Spinal cord (tissue), 10 donors: Measurements from ENCODE around the gene CLDN34. TPM values are rescaled to one million over a fixed set of nuclear protein-coding genes. Genes with fewer than 3 reads are reported as not detected.

ENCODE experiments used
- DNase-seq, 6 donors: peaks; one replicate each; pipeline versions ENCODE4 v3.0.0 to v3.0.0-alpha.2; 2013 to 2015; ENCODE audit warnings: low spot score in 6 of 6, low read depth in 4 of 6
- H3K27ac ChIP-seq: one replicate; pipeline ENCODE4 v1.5.1; 2013; ENCODE audit warnings: low read depth, low read length, control low read depth
- H3K27me3 ChIP-seq: one replicate; pipeline ENCODE4 v1.6.1; 2013; ENCODE audit warnings: low read length; ENCODE audit not compliant: control insufficient read depth, insufficient read depth
- H3K36me3 ChIP-seq: one replicate; pipeline ENCODE4 v1.6.1; 2013; ENCODE audit warnings: low read length; ENCODE audit not compliant: control insufficient read depth, insufficient read depth
- H3K4me1 ChIP-seq: one replicate; pipeline ENCODE4 v1.6.1; 2013; ENCODE audit warnings: low read length; ENCODE audit not compliant: control insufficient read depth, insufficient read depth
- H3K4me3 ChIP-seq: one replicate; pipeline ENCODE4 v1.5.1; 2013; ENCODE audit warnings: low read depth, low read length, control low read depth
- H3K9me3 ChIP-seq: one replicate; pipeline ENCODE4 v1.6.1; 2013; ENCODE audit warnings: low read length; ENCODE audit not compliant: control insufficient read depth, insufficient read depth
- WGBS: methylation state at CpG from one replicate; pipeline ENCODE4 v1.1.5; 2013; ENCODE audit warnings: missing lambda C conversion rate; ENCODE audit not compliant: insufficient coverage; 5-methylcytosine and 5-hydroxymethylcytosine counted together
- polyA plus RNA-seq, 2 donors: library from polyadenylated mRNA; unstranded; fragments of 120-200 nt; gene quantifications; one replicate each; pipeline ENCODE4 v1.2.1, GENCODE V29; 2013; ENCODE audit not compliant: insufficient read length in 2 of 2
- total RNA-seq, 2 donors: library from RNA; depleted of rRNA in 1 of 2; stranded (reverse); fragments of 120-200 nt in 1 of 2; fragments of >200 nt in 1 of 2; gene quantifications; one replicate each; pipeline versions ENCODE4 v1.2.3 to v1.2.4, GENCODE V29; 2013 to 2014
- donor health status: healthy.

The CLDN34 gene
- total and polyA plus RNA-seq, 4 donors: 0.30 to 0.53 (median 0.33) TPM; not detected in 1

- Histone ChIP-seq H3K4me1 (no peaks in the 10 kb centered on the region), H3K9me3 (no peaks in the 10 kb centered on the region), H3K27me3 (no peaks in the 10 kb centered on the region), H3K36me3 (peaks cover 5% of the 10 kb centered on the region), H3K4me3 (no peak overlapping the region), H3K27ac (no peak overlapping the region)
- 10% methylated on average over 13 of the region's 18 CpGs for WGBS
- DNase-seq: peak in 2 of 6 donors; percentile 85 to 86
Observed at GRCh38 chrX:9995855-9996339, 28.7 kb downstream of the CLDN34 start.

GRCh38 chrX:9997041-9997440, 29.9 kb downstream of the CLDN34 start:
- no peaks in the 10 kb centered on the region for H3K27me3 ChIP-seq
- no peak for DNase-seq
- no peaks in the 10 kb centered on the region for H3K9me3 ChIP-seq
- WGBS: 89% methylated on average over 9 of the region's 9 CpGs
- peaks cover 5% of the 10 kb centered on the region for H3K36me3 ChIP-seq
- no peaks in the 10 kb centered on the region for H3K4me1 ChIP-seq
- no peak overlapping the region for H3K4me3 ChIP-seq
- H3K27ac ChIP-seq: no peak overlapping the region

GRCh38 chrX:9997524-9997923, 30.4 kb downstream of the CLDN34 start:
- Histone ChIP-seq H3K27me3 (no peaks in the 10 kb centered on the region), H3K36me3 (peaks cover 5% of the 10 kb centered on the region), H3K4me3 (no peak overlapping the region), H3K9me3 (no peaks in the 10 kb centered on the region), H3K27ac (no peak overlapping the region), H3K4me1 (no peaks in the 10 kb centered on the region)
- WGBS: 85% methylated on average over 6 of the region's 8 CpGs
- no peak for DNase-seq

- WGBS: no CpG with 5 or more reads among the region's 3 CpGs
- no peak overlapping the region for H3K4me3 ChIP-seq
- no peaks in the 10 kb centered on the region for H3K9me3 ChIP-seq
- H3K27ac ChIP-seq: no peak overlapping the region
- H3K36me3 ChIP-seq: no peaks in the 10 kb centered on the region
- H3K4me1 ChIP-seq: no peaks in the 10 kb centered on the region
- no peak for DNase-seq
- no peaks in the 10 kb centered on the region for H3K27me3 ChIP-seq
Observed at GRCh38 chrX:10001496-10001895, 34.3 kb downstream of the CLDN34 start.

- H3K27me3 ChIP-seq: no peaks in the 10 kb centered on the region
- 89% methylated on average over 4 of the region's 8 CpGs for WGBS
Observed at GRCh38 chrX:10004832-10005475, 37.8 kb downstream of the CLDN34 start.

GRCh38 chrX:10006086-10006485, 38.9 kb downstream of the CLDN34 start:
- DNase-seq: no peak
- Histone ChIP-seq H3K36me3 (no peaks in the 10 kb centered on the region), H3K4me3 (no peak overlapping the region), H3K9me3 (no peaks in the 10 kb centered on the region), H3K27me3 (no peaks in the 10 kb centered on the region), H3K27ac (no peak overlapping the region), H3K4me1 (no peaks in the 10 kb centered on the region)
- WGBS: 88% methylated on average over 7 of the region's 8 CpGs

More at GRCh38 chrX:10004832-10005475, 37.8 kb downstream of the CLDN34 start:
- Histone ChIP-seq H3K36me3 (no peaks in the 10 kb centered on the region), H3K4me1 (no peaks in the 10 kb centered on the region), H3K4me3 (no peak overlapping the region), H3K27ac (no peak overlapping the region), H3K9me3 (no peaks in the 10 kb centered on the region)
- DNase-seq: no peak

- Histone ChIP-seq H3K27ac (no peak overlapping the region), H3K27me3 (peaks cover 2% of the 10 kb centered on the region)
- 76% methylated on average over 4 of the region's 4 CpGs for WGBS
Observed at GRCh38 chrX:10006770-10007169, 39.6 kb downstream of the CLDN34 start.

GRCh38 chrX:10007621-10008020, 40.5 kb downstream of the CLDN34 start:
- Histone ChIP-seq H3K4me1 (peaks cover 4% of the 10 kb centered on the region), H3K9me3 (no peaks in the 10 kb centered on the region), H3K36me3 (no peaks in the 10 kb centered on the region), H3K27me3 (peaks cover 4% of the 10 kb centered on the region), H3K27ac (no peak overlapping the region), H3K4me3 (no peak overlapping the region)
- 71% methylated on average over 2 of the region's 3 CpGs for WGBS
- DNase-seq: peak in 1 of 6 donors; percentile 7

More at GRCh38 chrX:10006770-10007169, 39.6 kb downstream of the CLDN34 start:
- no peak for DNase-seq
- Histone ChIP-seq H3K4me1 (peaks cover 4% of the 10 kb centered on the region), H3K4me3 (no peak overlapping the region), H3K36me3 (no peaks in the 10 kb centered on the region), H3K9me3 (no peaks in the 10 kb centered on the region)

- no peaks in the 10 kb centered on the region for H3K9me3 ChIP-seq
- peaks cover 4% of the 10 kb centered on the region for H3K4me1 ChIP-seq
- no peak overlapping the region for H3K4me3 ChIP-seq
- no peaks in the 10 kb centered on the region for H3K36me3 ChIP-seq
- WGBS: 82% methylated on average over 2 of the region's 2 CpGs
- DNase-seq: peak in 1 of 6 donors; percentile 45
- peaks cover 4% of the 10 kb centered on the region for H3K27me3 ChIP-seq
- no peak overlapping the region for H3K27ac ChIP-seq
Observed at GRCh38 chrX:10008483-10009056, 41.4 kb downstream of the CLDN34 start.

- WGBS: 82% methylated on average over 1 of the region's 1 CpG
- no peaks in the 10 kb centered on the region for H3K36me3 ChIP-seq
- DNase-seq: no peak
- peaks cover 8% of the 10 kb centered on the region for H3K27me3 ChIP-seq
- no peaks in the 10 kb centered on the region for H3K9me3 ChIP-seq
- no peak overlapping the region for H3K4me3 ChIP-seq
- peaks cover 9% of the 10 kb centered on the region for H3K4me1 ChIP-seq
- H3K27ac ChIP-seq: no peak overlapping the region
Observed at GRCh38 chrX:10009741-10010140, 42.6 kb downstream of the CLDN34 start.
